Natural killer cell (primary cell): ENCODE results near the gene AKNAD1. TPM values are rescaled to one million over a fixed set of nuclear protein-coding genes. Genes with fewer than 3 reads are reported as not detected.
A peak's percentile ranks its signal among the peaks of the same experiment; 100 is the strongest.

Experiments
- ATAC-seq, 3 donors: fragments of 150-1000 bp in 2 of 3; fragments of 200-7000 bp in 1 of 3; cut with Tn5 transposase; 1 replicate in 1 of 3; 2 replicates in 2 of 3; pipeline ENCODE4 v1.10.0; 2021; ENCODE audit warnings: mild to moderate bottlenecking in 2 of 3, moderate library complexity in 2 of 3
- DNase-seq, 2 donors: peaks; one replicate each; pipeline versions ENCODE4 v3.0.0 to v3.0.0-alpha.2; 2013 to 2021; ENCODE audit warnings: mixed read lengths in 1 of 2
- H3K27ac ChIP-seq: one replicate; pipeline ENCODE4 v1.5.1; 2013; ENCODE audit warnings: mild to moderate bottlenecking, low read length
- H3K27me3 ChIP-seq: one replicate; pipeline ENCODE4 v1.6.1; 2013; ENCODE audit warnings: low read length; ENCODE audit not compliant: control insufficient read depth, insufficient read depth
- H3K36me3 ChIP-seq: one replicate; pipeline ENCODE4 v1.6.1; 2013; ENCODE audit warnings: low read length; ENCODE audit not compliant: control insufficient read depth, insufficient read depth
- H3K4me1 ChIP-seq: one replicate; pipeline ENCODE4 v1.6.1; 2013; ENCODE audit warnings: low read length; ENCODE audit not compliant: control insufficient read depth, insufficient read depth
- H3K4me3 ChIP-seq: one replicate; pipeline ENCODE4 v1.5.1; 2013; ENCODE audit warnings: low read length
- H3K9me3 ChIP-seq: one replicate; pipeline ENCODE4 v1.6.1; 2013; ENCODE audit warnings: low read length; ENCODE audit not compliant: control insufficient read depth, insufficient read depth
- H3K27ac Mint-ChIP-seq, 2 donors: one replicate each; pipeline ENCODE4 v1.8.0; 2022; ENCODE audit warnings: mild to moderate bottlenecking in 2 of 2, mixed read lengths in 2 of 2, moderate library complexity in 1 of 2
- H3K27me3 Mint-ChIP-seq, 2 donors: one replicate each; pipeline ENCODE4 v1.8.0; 2022; ENCODE audit warnings: low read depth in 2 of 2, mixed read lengths in 2 of 2
- H3K36me3 Mint-ChIP-seq: one replicate; pipeline ENCODE4 v1.8.0; 2022; ENCODE audit warnings: mixed read lengths
- H3K4me1 Mint-ChIP-seq, 2 donors: one replicate each; pipeline ENCODE4 v1.8.0; 2022; ENCODE audit warnings: mixed read lengths in 2 of 2
- H3K4me3 Mint-ChIP-seq: one replicate; pipeline ENCODE4 v1.8.0; 2022; ENCODE audit warnings: mild to moderate bottlenecking, moderate library complexity, mixed read lengths
- H3K9me3 Mint-ChIP-seq, 2 donors: one replicate each; pipeline ENCODE4 v1.8.0; 2022; ENCODE audit warnings: mixed read lengths in 2 of 2
- CTCF ChIP-seq: fragments of 200-600 bp; IDR thresholded peaks from one replicate; pipeline ENCODE4 v1.8.0; 2022; ENCODE audit warnings: antibody characterized with exemption
- WGBS: methylation state at CpG from one replicate; pipeline ENCODE4 v1.1.7; 2013; ENCODE audit warnings: missing lambda C conversion rate; ENCODE audit not compliant: insufficient coverage; 5-methylcytosine and 5-hydroxymethylcytosine counted together
- intact Hi-C: fragments of 100-400 bp; cut with micrococcal nuclease; formaldehyde crosslinking; loops from one replicate; pipeline ENCODE4 v1.14.2; 2022
- total RNA-seq, 4 donors: library from RNA; stranded (reverse); fragments of 120-200 nt in 1 of 4; gene quantifications; one replicate each; pipeline versions ENCODE4 v1.2.3 to v1.2.4, GENCODE V29; 2013 to 2022

Gene AKNAD1
- total RNA-seq, 3 donors from 2014 or later (not counting 1 experiment from before 2014, with no cell fraction given), result not detected

DNA sequence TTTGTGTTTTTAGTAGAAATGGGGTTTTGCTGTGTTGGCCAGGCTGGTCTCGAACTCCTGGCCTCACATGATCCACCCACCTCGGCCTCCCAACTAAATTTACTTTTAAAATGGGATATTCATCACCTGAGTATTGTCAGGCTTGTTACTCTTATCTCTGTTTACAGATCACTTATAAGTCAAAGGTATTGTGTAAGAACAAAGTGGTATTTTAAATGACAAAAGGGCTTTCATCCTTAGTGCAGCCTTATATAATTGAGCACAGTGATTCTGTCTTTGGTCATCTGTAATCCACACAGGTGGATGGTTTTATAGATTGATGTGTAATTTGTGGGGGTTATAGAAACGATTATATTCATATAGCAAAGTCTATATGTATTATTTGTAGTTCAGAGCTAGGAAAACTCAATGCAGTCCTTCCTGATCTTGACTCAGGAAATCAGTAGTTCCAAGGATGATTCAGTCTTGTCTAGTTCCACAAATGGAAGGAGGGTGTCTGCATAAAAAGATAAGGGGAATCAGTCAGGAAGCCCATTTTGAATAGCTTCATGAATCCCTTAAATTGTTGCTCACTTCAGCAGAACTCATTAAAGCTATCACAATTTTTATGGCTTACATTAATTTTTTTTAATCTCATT, 75.8 kb downstream of the AKNAD1 start:
- TF ChIP-seq CTCF, result no peak
- WGBS, result no CpG with 5 or more reads among the region's 3 CpGs
- DNase-seq, result no peak
- Mint-ChIP-seq H3K36me3 (peaks cover 30% of the 10 kb centered on the region), H3K27ac (no peak overlapping the region), H3K27me3 (no peaks in the 10 kb centered on the region), H3K9me3 (peaks cover 3 to 7% of the 10 kb centered on the region in 2 donors), H3K4me3 (no peak overlapping the region), H3K4me1 (peaks cover 0 to 5% of the 10 kb centered on the region in 2 donors)
- Histone ChIP-seq H3K4me1 (no peaks in the 10 kb centered on the region), H3K27me3 (no peaks in the 10 kb centered on the region), H3K9me3 (peaks cover 13% of the 10 kb centered on the region), H3K4me3 (no peak overlapping the region), H3K36me3 (peaks cover 79% of the 10 kb centered on the region), H3K27ac (no peak overlapping the region)
- no peak for ATAC-seq
- intact Hi-C loops, result no loop called here

GRCh38 chr1:108779455-108779854, 77.4 kb downstream of the AKNAD1 start:
- no peaks in the 10 kb centered on the region for H3K27me3 ChIP-seq
- Mint-ChIP-seq H3K9me3 (no peaks in the 10 kb centered on the region), H3K4me1 (peaks cover 0 to 5% of the 10 kb centered on the region in 2 donors), H3K27ac (no peak overlapping the region), H3K4me3 (no peak overlapping the region), H3K27me3 (no peaks in the 10 kb centered on the region), H3K36me3 (peaks cover 30% of the 10 kb centered on the region)
- H3K4me1 ChIP-seq, result no peaks in the 10 kb centered on the region
- DNase-seq, result no peak
- intact Hi-C loops, result no loop called here
- no peaks in the 10 kb centered on the region for H3K9me3 ChIP-seq
- peaks cover 77% of the 10 kb centered on the region for H3K36me3 ChIP-seq
- TF ChIP-seq CTCF, result no peak
- no peak overlapping the region for H3K27ac ChIP-seq
- ATAC-seq, result no peak
- no peak overlapping the region for H3K4me3 ChIP-seq

- Mint-ChIP-seq H3K4me1 (peaks cover 0 to 5% of the 10 kb centered on the region in 2 donors), H3K27me3 (no peaks in the 10 kb centered on the region), H3K27ac (no peak overlapping the region), H3K4me3 (no peak overlapping the region), H3K9me3 (no peaks in the 10 kb centered on the region), H3K36me3 (peaks cover 19% of the 10 kb centered on the region)
- no peaks in the 10 kb centered on the region for H3K9me3 ChIP-seq
- ATAC-seq (no peak), DNase-seq (no peak)
- intact Hi-C loops, result no loop called here
- H3K27me3 ChIP-seq, result no peaks in the 10 kb centered on the region
- no peak overlapping the region for H3K27ac ChIP-seq
- H3K36me3 ChIP-seq, result peaks cover 78% of the 10 kb centered on the region
- H3K4me3 ChIP-seq, result no peak overlapping the region
- no peaks in the 10 kb centered on the region for H3K4me1 ChIP-seq
- no peak for TF ChIP-seq CTCF
These were observed 79.1 kb downstream of the AKNAD1 start for GRCh38 chr1:108777839-108778238.

DNA sequence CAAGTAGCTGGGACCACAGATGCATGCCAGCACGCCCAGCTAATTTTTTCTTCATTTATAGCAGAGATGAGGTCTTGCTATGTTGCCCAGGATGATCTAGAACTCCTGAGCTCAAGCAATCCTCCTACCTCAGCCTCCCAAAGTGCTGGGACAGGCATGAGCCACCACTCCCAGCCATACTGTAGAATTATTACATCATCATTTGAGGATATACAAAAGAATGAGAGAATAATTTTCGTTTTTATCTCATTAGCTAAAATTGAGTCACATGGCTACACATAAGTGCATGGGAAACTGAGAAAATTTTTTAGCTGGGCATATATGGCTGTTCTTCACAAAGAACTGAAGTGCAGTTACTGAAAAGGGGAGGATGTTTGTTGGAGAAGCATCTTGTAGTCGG, 89.2 kb downstream of the AKNAD1 start:
- intact Hi-C loops, result no loop called here
- H3K36me3 Mint-ChIP-seq, result no peaks in the 10 kb centered on the region
- no peaks in the 10 kb centered on the region for H3K9me3 ChIP-seq
- TF ChIP-seq CTCF, result no peak
- H3K27me3 ChIP-seq, result no peaks in the 10 kb centered on the region
- peak overlapping the region in 1 of 2 donors; percentile 20 for H3K27ac Mint-ChIP-seq
- peaks cover 52% of the 10 kb centered on the region for H3K36me3 ChIP-seq
- no peak overlapping the region for H3K27ac ChIP-seq
- no peaks in the 10 kb centered on the region for H3K27me3 Mint-ChIP-seq
- peaks cover 5 to 6% of the 10 kb centered on the region in 2 donors for H3K4me1 Mint-ChIP-seq
- ATAC-seq, result no peak
- 100% methylated on average over 2 of the region's 3 CpGs for WGBS
- H3K4me3 Mint-ChIP-seq, result no peak overlapping the region
- no peaks in the 10 kb centered on the region for H3K4me1 ChIP-seq
- H3K9me3 Mint-ChIP-seq, result no peaks in the 10 kb centered on the region
- DNase-seq, result no peak
- no peak overlapping the region for H3K4me3 ChIP-seq
